Measurements from ENCODE around the gene SLC16A1.
"Not testable (repeated sequence)": the region's sequence is repeated elsewhere in the genome, so short reads cannot be mapped to it uniquely, and the experiment has no call there.

Gene SLC16A1

GRCh38 chr1:112973788-112974187, 17.8 kb upstream of the SLC16A1 start:
- ATAC-seq (ENCODE audit: low read depth) (no peak), DNase-seq (ENCODE audit: low spot score) (no peak)
- H3K36me3 ChIP-seq (ENCODE audit: low read depth): peaks cover 29% of the 10 kb centered on the region; the same call in 1 of the 2 replicates
- TF ChIP-seq CTCF (IDR thresholded peaks at IDR 0.05; ENCODE audit: poor library complexity, severe bottlenecking): no peak
- no peak overlapping the region for H3K4me3 ChIP-seq (ENCODE audit: severe bottlenecking)
- H3K4me1 ChIP-seq (ENCODE audit: insufficient read depth, poor library complexity, severe bottlenecking): peaks cover 8% of the 10 kb centered on the region
- no peaks in the 10 kb centered on the region for H3K9me3 ChIP-seq (ENCODE audit: severe bottlenecking)
- H3K27ac ChIP-seq (ENCODE audit: poor library complexity, severe bottlenecking): no peak overlapping the region
- H3K27me3 ChIP-seq (ENCODE audit: insufficient read depth, poor library complexity, severe bottlenecking): no peaks in the 10 kb centered on the region

GRCh38 chr1:112971006-112971405, 15.0 kb upstream of the SLC16A1 start:
- Histone ChIP-seq H3K27ac (ENCODE audit: poor library complexity, severe bottlenecking) (no peak overlapping the region), H3K4me1 (ENCODE audit: insufficient read depth, poor library complexity, severe bottlenecking) (no peaks in the 10 kb centered on the region), H3K9me3 (ENCODE audit: severe bottlenecking) (no peaks in the 10 kb centered on the region), H3K36me3 (ENCODE audit: low read depth) (peaks cover 46% of the 10 kb centered on the region), H3K4me3 (ENCODE audit: severe bottlenecking) (no peak overlapping the region), H3K27me3 (ENCODE audit: insufficient read depth, poor library complexity, severe bottlenecking) (no peaks in the 10 kb centered on the region)
- DNase-seq (ENCODE audit: low spot score) (no peak), ATAC-seq (ENCODE audit: low read depth) (no peak)
- TF ChIP-seq CTCF (IDR thresholded peaks at IDR 0.05; ENCODE audit: poor library complexity, severe bottlenecking): no peak

GRCh38 chr1:112964347-112964746, 8.4 kb upstream of the SLC16A1 start:
- Histone ChIP-seq H3K9me3 (ENCODE audit: severe bottlenecking) (no peaks in the 10 kb centered on the region), H3K4me3 (ENCODE audit: severe bottlenecking) (no peak overlapping the region), H3K27ac (ENCODE audit: poor library complexity, severe bottlenecking) (no peak overlapping the region), H3K27me3 (ENCODE audit: insufficient read depth, poor library complexity, severe bottlenecking) (no peaks in the 10 kb centered on the region), H3K36me3 (ENCODE audit: low read depth) (peaks cover 82% of the 10 kb centered on the region), H3K4me1 (ENCODE audit: insufficient read depth, poor library complexity, severe bottlenecking) (peaks cover 4% of the 10 kb centered on the region)
- no peak for TF ChIP-seq CTCF (IDR thresholded peaks at IDR 0.05; ENCODE audit: poor library complexity, severe bottlenecking)
- no peak for DNase-seq (ENCODE audit: low spot score)
- ATAC-seq (ENCODE audit: low read depth): no peak

GRCh38 chr1:112961072-112961471, 5.1 kb upstream of the SLC16A1 start:
- ATAC-seq (ENCODE audit: low read depth) (no peak), DNase-seq (ENCODE audit: low spot score) (no peak)
- Histone ChIP-seq H3K9me3 (ENCODE audit: severe bottlenecking) (no peaks in the 10 kb centered on the region), H3K4me1 (ENCODE audit: insufficient read depth, poor library complexity, severe bottlenecking) (peaks cover 4% of the 10 kb centered on the region), H3K36me3 (ENCODE audit: low read depth) (peaks cover 64% of the 10 kb centered on the region), H3K4me3 (ENCODE audit: severe bottlenecking) (no peak overlapping the region), H3K27me3 (ENCODE audit: insufficient read depth, poor library complexity, severe bottlenecking) (no peaks in the 10 kb centered on the region), H3K27ac (ENCODE audit: poor library complexity, severe bottlenecking) (no peak overlapping the region)
- no peak for TF ChIP-seq CTCF (IDR thresholded peaks at IDR 0.05; ENCODE audit: poor library complexity, severe bottlenecking)

GRCh38 chr1:112960384-112960783, 4.4 kb upstream of the SLC16A1 start:
- Histone ChIP-seq H3K4me3 (ENCODE audit: severe bottlenecking) (no peak overlapping the region), H3K27me3 (ENCODE audit: insufficient read depth, poor library complexity, severe bottlenecking) (no peaks in the 10 kb centered on the region), H3K27ac (ENCODE audit: poor library complexity, severe bottlenecking) (peak overlapping the region; percentile 7), H3K4me1 (ENCODE audit: insufficient read depth, poor library complexity, severe bottlenecking) (peaks cover 4% of the 10 kb centered on the region), H3K9me3 (ENCODE audit: severe bottlenecking) (no peaks in the 10 kb centered on the region), H3K36me3 (ENCODE audit: low read depth) (peaks cover 58% of the 10 kb centered on the region)
- DNase-seq (ENCODE audit: low spot score) (no peak), ATAC-seq (ENCODE audit: low read depth) (no peak)
- no peak for TF ChIP-seq CTCF (IDR thresholded peaks at IDR 0.05; ENCODE audit: poor library complexity, severe bottlenecking)

- DNase-seq (ENCODE audit: low spot score); H3K4me3 ChIP-seq (ENCODE audit: severe bottlenecking); ATAC-seq (ENCODE audit: low read depth); H3K27me3 ChIP-seq (ENCODE audit: insufficient read depth, poor library complexity, severe bottlenecking); H3K9me3 ChIP-seq (ENCODE audit: severe bottlenecking): not testable (repeated sequence)
- H3K36me3 ChIP-seq (ENCODE audit: low read depth): peaks cover 54% of the 10 kb centered on the region
- peaks cover 11% of the 10 kb centered on the region for H3K4me1 ChIP-seq (ENCODE audit: insufficient read depth, poor library complexity, severe bottlenecking)
- H3K27ac ChIP-seq (ENCODE audit: poor library complexity, severe bottlenecking): peak overlapping the region; percentile 87
Observed at GRCh38 chr1:112958236-112958635, 2.2 kb upstream of the SLC16A1 start.
